ENCODE measurements around the gene SPPL2B.
"Not testable (repeated sequence)": the region's sequence is repeated elsewhere in the genome, so short reads cannot be mapped to it uniquely, and the experiment has no call there.

Gene SPPL2B

GRCh38 chr19:2328401-2329148 lies at the start of gene SPPL2B, which contains the start of gene LSM7:
Gene SPPL2B, plus strand, starts transcription at chr19:2328684. Its CDS starts 26 bp downstream, at chr19:2328710.
Gene LSM7, minus strand, starts transcription at chr19:2328586. Its CDS starts 20 bp downstream, at chr19:2328566.
- peak; percentile 93 for DNase-seq

GRCh38 chr19:2280633-2281264 lies 47.7 kb upstream of the SPPL2B start:
- peak; percentile 37 for DNase-seq

GRCh38 chr19:2281265-2282061 lies 47.0 kb upstream of the SPPL2B start:
- not testable (repeated sequence) for DNase-seq

- DNase-seq, result peak; percentile 88
These were observed 46.2 kb upstream of the SPPL2B start, which contains the start of gene PEAK3 for GRCh38 chr19:2282062-2282861. Gene PEAK3, minus strand, starts transcription at chr19:2282175. Its CDS starts 1,244 bp downstream, at chr19:2280931.

- DNase-seq, result peak; percentile 32
These were observed 45.6 kb upstream of the SPPL2B start for GRCh38 chr19:2282862-2283237.

GRCh38 chr19:2283835-2284507 lies 44.5 kb upstream of the SPPL2B start:
- no peak for DNase-seq

- no peak for DNase-seq
These were observed 41.9 kb upstream of the SPPL2B start for GRCh38 chr19:2286402-2287140.

GRCh38 chr19:2287585-2288337 lies 40.7 kb upstream of the SPPL2B start:
- DNase-seq, result no peak

- DNase-seq, result no peak
These were observed 40.1 kb upstream of the SPPL2B start for GRCh38 chr19:2288338-2288817.

GRCh38 chr19:2288818-2289713 lies 39.4 kb upstream of the SPPL2B start:
- no peak for DNase-seq

GRCh38 chr19:2289714-2290435 lies 38.6 kb upstream of the SPPL2B start:
- DNase-seq, result no peak

GRCh38 chr19:2290441-2291184 lies 37.9 kb upstream of the SPPL2B start:
- no peak for DNase-seq

GRCh38 chr19:2291185-2291751 lies 37.2 kb upstream of the SPPL2B start:
- DNase-seq, result peak; percentile 80

GRCh38 chr19:2294687-2295335 lies 33.7 kb upstream of the SPPL2B start:
- DNase-seq, result no peak

GRCh38 chr19:2296141-2296540 lies 32.3 kb upstream of the SPPL2B start:
- DNase-seq, result no peak

- DNase-seq, result no peak
These were observed 28.0 kb upstream of the SPPL2B start for GRCh38 chr19:2300533-2300932.

All from islet precursor cell (in vitro differentiated cells).